Cardiac muscle cell (in vitro differentiated cells and primary cell): ENCODE results near the gene HSF5. TPM values are rescaled to one million over a fixed set of nuclear protein-coding genes. Genes with fewer than 3 reads are reported as not detected.

Experiments
- DNase-seq, 2 donors: peaks; one replicate each; pipeline versions ENCODE4 v3.0.0 to v3.0.0-alpha.2; 2010 to 2017; ENCODE audit warnings: low read depth in 1 of 2, low spot score in 1 of 2
- H3K27ac ChIP-seq: fragments of 200-600 bp; sonication (generic); 2 replicates; pipeline ENCODE4 v1.5.1; 2016
- H3K27me3 ChIP-seq: fragments of 200-600 bp; sonication (generic); 2 replicates; pipeline ENCODE4 v1.6.0; 2016; ENCODE audit warnings: control low read depth
- H3K36me3 ChIP-seq: fragments of 200-600 bp; sonication (generic); 2 replicates; pipeline ENCODE4 v1.5.1; 2016; ENCODE audit warnings: control low read depth
- H3K4me1 ChIP-seq: fragments of 200-600 bp; sonication (generic); 2 replicates; pipeline ENCODE4 v1.8.1; 2017; ENCODE audit warnings: low read depth, mild to moderate bottlenecking, mixed run types
- H3K4me3 ChIP-seq: fragments of 200-600 bp; sonication (generic); 2 replicates; pipeline ENCODE4 v1.5.1; 2016; ENCODE audit warnings: mild to moderate bottlenecking
- H3K9me3 ChIP-seq: fragments of 200-600 bp; sonication (generic); 2 replicates; pipeline ENCODE4 v1.5.1; 2017; ENCODE audit warnings: low read depth, mild to moderate bottlenecking, control low read depth
- CTCF ChIP-seq: IDR thresholded peaks from 2 replicates; pipeline ENCODE4 v1.5.1; 2012; ENCODE audit warnings: low read depth, mild to moderate bottlenecking, low read length
- polyA plus RNA-seq: library from polyadenylated mRNA; unstranded; fragments of >200 nt; fragmentation: Nextera tagmentation; extraction: Ambion mirVana; gene quantifications from 2 replicates; pipeline ENCODE4 v1.2.1, GENCODE V29; 2016
- total RNA-seq: library from RNA; depleted of rRNA; stranded (reverse); fragments of >200 nt; gene quantifications from 2 replicates; pipeline ENCODE4 v1.2.3, GENCODE V29; 2016

The HSF5 gene
- total and polyA plus RNA-seq, 2 experiments from 2014 or later = 0.03 TPM; not detected in 1

- Histone ChIP-seq H3K4me3 (peak overlapping the region; percentile 51), H3K4me1 (peaks cover 31% of the 10 kb centered on the region), H3K9me3 (no peaks in the 10 kb centered on the region), H3K27me3 (peaks cover 6% of the 10 kb centered on the region), H3K27ac (no peak overlapping the region), H3K36me3 (no peaks in the 10 kb centered on the region)
- no peak for TF ChIP-seq CTCF
- DNase-seq = peak in 1 of 2 donors; percentile 29
These were observed 72.7 kb downstream of the HSF5 start for GRCh38 chr17:58415371-58416055.

- H3K9me3 ChIP-seq = no peaks in the 10 kb centered on the region
- H3K4me1 ChIP-seq = peaks cover 31% of the 10 kb centered on the region
- H3K36me3 ChIP-seq = no peaks in the 10 kb centered on the region
- H3K4me3 ChIP-seq = peak overlapping the region; percentile 51
- no peak for TF ChIP-seq CTCF
- no peak for DNase-seq
- no peaks in the 10 kb centered on the region for H3K27me3 ChIP-seq
- no peak overlapping the region for H3K27ac ChIP-seq
These were observed 73.6 kb downstream of the HSF5 start for GRCh38 chr17:58414596-58414997.

DNA sequence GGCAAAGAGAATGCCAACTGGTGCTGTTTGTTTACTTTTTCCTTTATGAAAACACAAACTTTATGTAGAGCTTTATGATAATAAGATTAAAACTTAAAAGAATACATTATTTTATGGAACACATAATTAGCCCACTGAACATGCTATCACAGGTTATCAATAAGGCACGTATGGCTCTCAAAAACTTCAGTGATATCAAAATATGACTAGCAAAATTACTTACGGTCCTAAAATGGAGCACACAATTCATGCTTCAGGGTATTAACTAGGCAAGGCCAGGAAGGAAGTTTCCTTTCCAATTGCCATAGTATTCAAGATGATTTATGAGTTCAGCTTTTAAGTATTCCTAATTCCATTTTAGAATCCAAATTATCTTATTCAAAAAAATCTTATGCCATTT is 74.5 kb downstream of the HSF5 start:
- DNase-seq = no peak

GRCh38 chr17:58412961-58413586 is 75.1 kb downstream of the HSF5 start:
- TF ChIP-seq CTCF = no peak
- Histone ChIP-seq H3K4me3 (peak overlapping the region; percentile 2), H3K27ac (no peak overlapping the region), H3K9me3 (no peaks in the 10 kb centered on the region), H3K36me3 (no peaks in the 10 kb centered on the region), H3K27me3 (no peaks in the 10 kb centered on the region), H3K4me1 (peaks cover 31% of the 10 kb centered on the region)
- DNase-seq = no peak

More for the DNA sequence above, 74.5 kb downstream of the HSF5 start:
- Histone ChIP-seq H3K9me3 (no peaks in the 10 kb centered on the region), H3K36me3 (no peaks in the 10 kb centered on the region), H3K27me3 (no peaks in the 10 kb centered on the region), H3K27ac (no peak overlapping the region), H3K4me3 (peak overlapping the region; percentile 2), H3K4me1 (peaks cover 31% of the 10 kb centered on the region)
- no peak for TF ChIP-seq CTCF

DNA sequence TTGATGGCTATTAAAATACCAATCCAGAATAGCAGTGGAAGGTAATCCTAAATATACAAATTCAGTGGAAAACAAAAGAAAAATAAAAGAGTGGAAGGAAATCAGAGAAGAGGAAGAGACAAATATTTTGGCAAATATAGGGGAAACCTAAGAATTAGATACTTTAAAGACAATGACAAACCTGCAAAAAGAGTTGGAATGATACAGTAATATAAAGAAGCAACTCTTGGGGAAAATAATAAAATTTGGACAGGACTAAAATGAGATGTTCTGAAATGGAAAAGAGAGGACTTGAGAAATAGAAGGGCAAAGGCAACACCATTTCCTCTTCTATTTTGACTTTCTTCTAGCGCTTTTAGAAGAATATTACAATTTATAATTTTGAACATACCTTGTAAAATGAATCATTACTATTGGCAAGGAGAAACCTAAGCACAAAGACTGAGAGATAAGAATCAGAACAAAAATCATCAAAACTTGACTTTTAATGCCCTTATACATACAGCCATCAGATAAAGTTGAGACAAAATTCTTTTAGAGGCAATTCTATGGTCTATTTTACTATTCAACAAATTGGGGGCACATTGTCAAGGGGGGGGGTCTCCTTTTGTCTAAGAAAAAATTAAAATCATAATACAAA is 76.0 kb downstream of the HSF5 start:
- H3K4me1 ChIP-seq = peaks cover 31% of the 10 kb centered on the region
- H3K9me3 ChIP-seq = no peaks in the 10 kb centered on the region
- no peak for TF ChIP-seq CTCF
- H3K27me3 ChIP-seq = no peaks in the 10 kb centered on the region
- H3K4me3 ChIP-seq = no peak overlapping the region
- no peaks in the 10 kb centered on the region for H3K36me3 ChIP-seq
- H3K27ac ChIP-seq = no peak overlapping the region
- DNase-seq = no peak
